ENCODE measurements around the gene PIGU.
"Not testable (repeated sequence)": the region's sequence is repeated elsewhere in the genome, so short reads cannot be mapped to it uniquely, and the experiment has no call there.

Gene PIGU

GRCh38 chr20:34532756-34533155, 144.1 kb downstream of the PIGU start:
- DNase-seq (ENCODE audit: low read depth): no peak

GRCh38 chr20:34532320-34532719, 144.6 kb downstream of the PIGU start:
- no peak for DNase-seq (ENCODE audit: low read depth)

GRCh38 chr20:34531608-34532265, 145.2 kb downstream of the PIGU start:
- DNase-seq (ENCODE audit: low read depth): no peak

- DNase-seq (ENCODE audit: low read depth): no peak
Observed at GRCh38 chr20:34530342-34530741, 146.6 kb downstream of the PIGU start.

- no peak for DNase-seq (ENCODE audit: low read depth)
Observed at GRCh38 chr20:34529742-34530141, 147.2 kb downstream of the PIGU start.

- DNase-seq (ENCODE audit: low read depth): no peak
Observed at GRCh38 chr20:34528921-34529297, 148.0 kb downstream of the PIGU start.

- DNase-seq (ENCODE audit: low read depth): no peak
Observed at GRCh38 chr20:34527016-34527415, 149.9 kb downstream of the PIGU start.

- DNase-seq (ENCODE audit: low read depth): peak; percentile 36
Observed at GRCh38 chr20:34526466-34526865, 150.4 kb downstream of the PIGU start.

- peak; percentile 100 for DNase-seq (ENCODE audit: low read depth)
Observed at GRCh38 chr20:34525709-34526416, 151.0 kb downstream of the PIGU start.

GRCh38 chr20:34525342-34525708, 151.6 kb downstream of the PIGU start:
- DNase-seq (ENCODE audit: low read depth): no peak

GRCh38 chr20:34524426-34524825, 152.5 kb downstream of the PIGU start:
- DNase-seq (ENCODE audit: low read depth): no peak

GRCh38 chr20:34522969-34523871, 153.7 kb downstream of the PIGU start:
- peak; percentile 85 for DNase-seq (ENCODE audit: low read depth)

- not testable (repeated sequence) for DNase-seq (ENCODE audit: low read depth)
Observed at GRCh38 chr20:34519841-34520240, 157.1 kb downstream of the PIGU start.

GRCh38 chr20:34518863-34519262, 158.0 kb downstream of the PIGU start:
- DNase-seq (ENCODE audit: low read depth): not testable (repeated sequence)

- no peak for DNase-seq (ENCODE audit: low read depth)
Observed at GRCh38 chr20:34517114-34517505, 159.8 kb downstream of the PIGU start.

- DNase-seq (ENCODE audit: low read depth): peak; percentile 95
Observed at GRCh38 chr20:34516247-34517113, 160.4 kb downstream of the PIGU start, which contains the start of gene DYNLRB1. Gene DYNLRB1, plus strand, starts transcription at chr20:34516422. Its CDS starts 37 bp downstream, at chr20:34516459.

GRCh38 chr20:34515484-34516246, 161.2 kb downstream of the PIGU start:
- DNase-seq (ENCODE audit: low read depth): peak; percentile 48

GRCh38 chr20:34514897-34515483, 161.9 kb downstream of the PIGU start:
- peak; percentile 28 for DNase-seq (ENCODE audit: low read depth)

GRCh38 chr20:34514034-34514433, 162.9 kb downstream of the PIGU start:
- not testable (repeated sequence) for DNase-seq (ENCODE audit: low read depth)

- no peak for DNase-seq (ENCODE audit: low read depth)
Observed at GRCh38 chr20:34512955-34513419, 163.9 kb downstream of the PIGU start.

All from EH (cell line).